ENCODE data around the gene TMEM43.
"Not testable (repeated sequence)": the region's sequence is repeated elsewhere in the genome, so short reads cannot be mapped to it uniquely, and the experiment has no call there.

DNA sequence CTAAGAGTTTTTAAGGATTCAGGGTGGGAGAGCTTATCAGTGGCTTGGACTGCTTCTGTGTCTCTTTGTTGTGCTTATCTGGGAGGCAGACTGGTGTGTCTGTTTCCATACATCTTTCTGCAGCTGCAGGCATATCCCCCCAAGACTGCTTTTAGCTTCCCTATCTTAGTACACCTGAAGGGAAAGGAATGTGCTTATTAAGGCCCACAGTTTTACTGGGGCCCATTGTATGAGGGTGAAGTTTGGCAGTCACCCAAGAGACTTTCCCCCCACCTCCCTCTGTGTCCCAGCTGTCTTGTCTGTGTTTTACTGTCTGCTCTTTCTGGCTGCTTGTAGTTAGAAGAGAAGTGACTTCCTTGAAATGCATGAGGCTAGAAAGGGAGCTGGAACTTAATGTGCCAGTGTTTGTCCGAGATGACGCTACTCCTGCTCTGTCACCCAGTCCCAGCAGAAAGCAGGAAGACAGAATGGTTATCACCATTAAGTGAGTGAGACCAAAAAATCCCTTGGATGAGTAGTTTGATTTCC lies 3.9 kb upstream of the TMEM43 start:
- TF ChIP-seq, protein P1, sequence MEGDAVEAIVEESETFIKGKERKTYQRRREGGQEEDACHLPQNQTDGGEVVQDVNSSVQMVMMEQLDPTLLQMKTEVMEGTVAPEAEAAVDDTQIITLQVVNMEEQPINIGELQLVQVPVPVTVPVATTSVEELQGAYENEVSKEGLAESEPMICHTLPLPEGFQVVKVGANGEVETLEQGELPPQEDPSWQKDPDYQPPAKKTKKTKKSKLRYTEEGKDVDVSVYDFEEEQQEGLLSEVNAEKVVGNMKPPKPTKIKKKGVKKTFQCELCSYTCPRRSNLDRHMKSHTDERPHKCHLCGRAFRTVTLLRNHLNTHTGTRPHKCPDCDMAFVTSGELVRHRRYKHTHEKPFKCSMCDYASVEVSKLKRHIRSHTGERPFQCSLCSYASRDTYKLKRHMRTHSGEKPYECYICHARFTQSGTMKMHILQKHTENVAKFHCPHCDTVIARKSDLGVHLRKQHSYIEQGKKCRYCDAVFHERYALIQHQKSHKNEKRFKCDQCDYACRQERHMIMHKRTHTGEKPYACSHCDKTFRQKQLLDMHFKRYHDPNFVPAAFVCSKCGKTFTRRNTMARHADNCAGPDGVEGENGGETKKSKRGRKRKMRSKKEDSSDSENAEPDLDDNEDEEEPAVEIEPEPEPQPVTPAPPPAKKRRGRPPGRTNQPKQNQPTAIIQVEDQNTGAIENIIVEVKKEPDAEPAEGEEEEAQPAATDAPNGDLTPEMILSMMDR (optimal IDR thresholded peaks at IDR 0.05 in 1 of 3, IDR thresholded peaks at IDR 0.05 in 1 of 3, conservative IDR thresholded peaks at IDR 0.05 in 1 of 3; ENCODE audit: extremely low read depth in 1 of 3, insufficient read depth in 2 of 3, low read length in 3 of 3): not testable (repeated sequence)
- TF ChIP-seq EZH2 (IDR thresholded peaks at IDR 0.05; ENCODE audit: low read length): not testable (repeated sequence)

Measured in keratinocyte (primary cell).